K562 (cell line): Measurements from ENCODE around the gene LY6G6C. TPM values are rescaled to one million over a fixed set of nuclear protein-coding genes. Genes with fewer than 3 reads are reported as not detected.
A peak's percentile ranks its signal among the peaks of the same experiment; 100 is the strongest.

Experiments used
- E2F3 ChIP-seq: fragments of 250-450 bp; sonication (Bioruptor Pico); IDR thresholded peaks from 2 replicates; pipeline ENCODE4 v1.4.0; 2020; ENCODE audit warnings: mild to moderate bottlenecking
- FUS ChIP-seq: fragments of 200-400 bp; formaldehyde crosslinking; optimal IDR thresholded peaks from 2 replicates; pipeline ENCODE3; 2017; ENCODE audit warnings: low read depth, low read length
- PHF8 ChIP-seq: fragments of 200-600 bp; sonication (generic); IDR thresholded peaks from 2 replicates; pipeline ENCODE4 v1.6.1; 2012; ENCODE audit warnings: mixed run types, mild to moderate bottlenecking, inconsistent platforms, low read length, moderate library complexity, borderline replicate concordance
- polyA plus RNA-seq, 8 experiments: library from polyadenylated mRNA; depleted of rRNA in 4 of 8; stranded (reverse) in 5 of 8; unstranded in 3 of 8; fragments of >200 nt; fragmentation: Nextera tagmentation in 2 of 8; fragmentation: Illumina TruSeq in 1 of 8; extraction: Ambion mirVana in 2 of 8; extraction: Trizol in 1 of 8; gene quantifications; 2 replicates each; pipeline versions ENCODE4 v1.2.1 to v1.2.3, GENCODE V29; 2011 to 2014; ENCODE audit warnings: inconsistent platforms in 1 of 8, missing spikeins in 1 of 8
- total RNA-seq, 7 experiments: library from RNA; depleted of rRNA in 6 of 7; stranded (reverse); fragments of >200 nt in 6 of 7; fragmentation: Illumina TruSeq in 2 of 7; extraction: Trizol in 2 of 7; gene quantifications; 2 replicates each; pipeline versions ENCODE4 v1.2.1 to v1.2.3, GENCODE V29; 2011 to 2021; ENCODE audit warnings: low replicate concordance in 1 of 7
- TF ChIP-seq, protein P1 (sequence below): fragments of 450-650 bp; IDR thresholded peaks from 2 replicates; pipeline ENCODE4 v1.6.1; 2016; ENCODE audit warnings: low read depth
- TF ChIP-seq, protein P2 (sequence below): fragments of 250-450 bp; sonication (Bioruptor Pico); IDR thresholded peaks from 2 replicates; pipeline ENCODE4 v1.4.0; 2020
- TF ChIP-seq, protein P3 (sequence below): sonication (generic); formaldehyde crosslinking; IDR thresholded peaks from 2 replicates; pipeline ENCODE4 v1.8.0; 2023; ENCODE audit warnings: missing genetic modification reagents, mild to moderate bottlenecking, borderline replicate concordance

The LY6G6C gene
- total and polyA plus RNA-seq, 9 of the 15 experiments (the other 6 are each of a cell fraction or from before 2014, with no cell fraction given), result 0.06 to 0.20 TPM; not detected in 7

DNA sequence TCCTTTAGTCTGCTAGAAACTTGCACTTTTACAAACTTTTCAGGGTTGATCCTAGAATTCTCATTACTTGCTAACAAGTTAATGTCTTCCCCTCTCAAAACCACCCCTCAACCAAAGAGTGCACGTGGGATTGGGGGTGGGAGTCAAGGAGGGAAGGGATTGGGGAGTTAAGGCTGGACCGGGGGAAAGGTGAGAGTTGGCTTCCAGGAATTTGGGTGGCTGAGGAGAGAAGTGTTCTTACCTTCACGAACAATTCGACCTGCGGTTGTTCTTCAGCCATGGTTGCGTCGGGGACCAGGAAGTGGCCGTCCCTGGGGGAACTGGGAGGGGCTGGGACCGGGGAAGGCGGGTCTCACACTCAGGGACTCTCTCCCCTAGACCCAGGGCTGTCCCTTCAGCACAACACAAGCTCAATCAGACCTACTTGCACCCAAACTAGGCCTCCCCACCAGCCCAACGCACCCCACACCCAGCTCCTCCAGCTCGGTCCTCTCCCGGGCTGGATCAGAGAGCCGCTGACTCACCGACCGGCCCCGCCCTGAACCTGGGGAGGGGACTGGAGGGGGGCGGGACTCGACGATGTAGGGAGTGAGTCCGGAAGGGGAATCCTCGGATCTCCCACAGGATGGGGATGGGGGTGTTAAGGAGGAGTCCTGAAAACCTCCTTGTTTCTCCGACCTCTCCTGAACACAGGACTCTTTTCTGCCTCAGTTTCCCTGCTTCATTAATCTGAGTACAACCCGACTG is 14.6 kb upstream of the LY6G6C start, which contains the start of gene CLIC1 (continued):
- TF ChIP-seq, protein P1, sequence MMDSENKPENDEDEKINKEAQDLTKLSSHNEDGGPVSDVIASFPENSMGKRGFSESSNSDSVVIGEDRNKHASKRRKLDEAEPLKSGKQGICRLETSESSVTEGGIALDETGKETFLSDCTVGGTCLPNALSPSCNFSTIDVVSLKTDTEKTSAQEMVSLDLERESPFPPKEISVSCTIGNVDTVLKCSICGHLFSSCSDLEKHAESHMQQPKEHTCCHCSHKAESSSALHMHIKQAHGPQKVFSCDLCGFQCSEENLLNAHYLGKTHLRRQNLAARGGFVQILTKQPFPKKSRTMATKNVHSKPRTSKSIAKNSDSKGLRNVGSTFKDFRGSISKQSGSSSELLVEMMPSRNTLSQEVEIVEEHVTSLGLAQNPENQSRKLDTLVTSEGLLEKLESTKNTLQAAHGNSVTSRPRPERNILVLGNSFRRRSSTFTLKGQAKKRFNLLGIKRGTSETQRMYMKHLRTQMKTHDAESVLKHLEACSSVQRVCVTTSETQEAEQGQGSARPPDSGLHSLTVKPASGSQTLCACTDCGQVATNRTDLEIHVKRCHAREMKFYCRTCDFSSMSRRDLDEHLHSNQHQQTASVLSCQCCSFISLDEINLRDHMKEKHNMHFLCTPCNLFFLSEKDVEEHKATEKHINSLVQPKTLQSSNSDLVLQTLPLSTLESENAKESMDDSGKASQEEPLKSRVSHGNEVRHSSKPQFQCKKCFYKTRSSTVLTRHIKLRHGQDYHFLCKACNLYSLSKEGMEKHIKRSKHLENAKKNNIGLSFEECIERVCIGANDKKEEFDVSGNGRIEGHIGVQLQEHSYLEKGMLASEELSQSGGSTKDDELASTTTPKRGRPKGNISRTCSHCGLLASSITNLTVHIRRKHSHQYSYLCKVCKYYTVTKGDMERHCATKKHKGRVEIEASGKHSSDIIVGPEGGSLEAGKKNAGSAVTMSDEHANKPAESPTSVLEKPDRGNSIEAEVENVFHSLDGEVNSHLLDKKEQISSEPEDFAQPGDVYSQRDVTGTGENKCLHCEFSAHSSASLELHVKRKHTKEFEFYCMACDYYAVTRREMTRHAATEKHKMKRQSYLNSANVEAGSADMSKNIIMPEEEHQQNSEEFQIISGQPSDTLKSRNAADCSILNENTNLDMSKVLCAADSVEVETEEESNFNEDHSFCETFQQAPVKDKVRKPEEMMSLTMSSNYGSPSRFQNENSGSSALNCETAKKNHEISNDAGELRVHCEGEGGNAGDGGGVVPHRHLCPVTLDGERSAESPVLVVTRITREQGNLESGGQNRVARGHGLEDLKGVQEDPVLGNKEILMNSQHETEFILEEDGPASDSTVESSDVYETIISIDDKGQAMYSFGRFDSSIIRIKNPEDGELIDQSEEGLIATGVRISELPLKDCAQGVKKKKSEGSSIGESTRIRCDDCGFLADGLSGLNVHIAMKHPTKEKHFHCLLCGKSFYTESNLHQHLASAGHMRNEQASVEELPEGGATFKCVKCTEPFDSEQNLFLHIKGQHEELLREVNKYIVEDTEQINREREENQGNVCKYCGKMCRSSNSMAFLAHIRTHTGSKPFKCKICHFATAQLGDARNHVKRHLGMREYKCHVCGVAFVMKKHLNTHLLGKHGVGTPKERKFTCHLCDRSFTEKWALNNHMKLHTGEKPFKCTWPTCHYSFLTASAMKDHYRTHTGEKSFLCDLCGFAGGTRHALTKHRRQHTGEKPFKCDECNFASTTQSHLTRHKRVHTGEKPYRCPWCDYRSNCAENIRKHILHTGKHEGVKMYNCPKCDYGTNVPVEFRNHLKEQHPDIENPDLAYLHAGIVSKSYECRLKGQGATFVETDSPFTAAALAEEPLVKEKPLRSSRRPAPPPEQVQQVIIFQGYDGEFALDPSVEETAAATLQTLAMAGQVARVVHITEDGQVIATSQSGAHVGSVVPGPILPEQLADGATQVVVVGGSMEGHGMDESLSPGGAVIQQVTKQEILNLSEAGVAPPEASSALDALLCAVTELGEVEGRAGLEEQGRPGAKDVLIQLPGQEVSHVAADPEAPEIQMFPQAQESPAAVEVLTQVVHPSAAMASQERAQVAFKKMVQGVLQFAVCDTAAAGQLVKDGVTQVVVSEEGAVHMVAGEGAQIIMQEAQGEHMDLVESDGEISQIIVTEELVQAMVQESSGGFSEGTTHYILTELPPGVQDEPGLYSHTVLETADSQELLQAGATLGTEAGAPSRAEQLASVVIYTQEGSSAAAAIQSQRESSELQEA, result no peak
- peak; percentile 87 for TF ChIP-seq PHF8
- TF ChIP-seq, protein P2, sequence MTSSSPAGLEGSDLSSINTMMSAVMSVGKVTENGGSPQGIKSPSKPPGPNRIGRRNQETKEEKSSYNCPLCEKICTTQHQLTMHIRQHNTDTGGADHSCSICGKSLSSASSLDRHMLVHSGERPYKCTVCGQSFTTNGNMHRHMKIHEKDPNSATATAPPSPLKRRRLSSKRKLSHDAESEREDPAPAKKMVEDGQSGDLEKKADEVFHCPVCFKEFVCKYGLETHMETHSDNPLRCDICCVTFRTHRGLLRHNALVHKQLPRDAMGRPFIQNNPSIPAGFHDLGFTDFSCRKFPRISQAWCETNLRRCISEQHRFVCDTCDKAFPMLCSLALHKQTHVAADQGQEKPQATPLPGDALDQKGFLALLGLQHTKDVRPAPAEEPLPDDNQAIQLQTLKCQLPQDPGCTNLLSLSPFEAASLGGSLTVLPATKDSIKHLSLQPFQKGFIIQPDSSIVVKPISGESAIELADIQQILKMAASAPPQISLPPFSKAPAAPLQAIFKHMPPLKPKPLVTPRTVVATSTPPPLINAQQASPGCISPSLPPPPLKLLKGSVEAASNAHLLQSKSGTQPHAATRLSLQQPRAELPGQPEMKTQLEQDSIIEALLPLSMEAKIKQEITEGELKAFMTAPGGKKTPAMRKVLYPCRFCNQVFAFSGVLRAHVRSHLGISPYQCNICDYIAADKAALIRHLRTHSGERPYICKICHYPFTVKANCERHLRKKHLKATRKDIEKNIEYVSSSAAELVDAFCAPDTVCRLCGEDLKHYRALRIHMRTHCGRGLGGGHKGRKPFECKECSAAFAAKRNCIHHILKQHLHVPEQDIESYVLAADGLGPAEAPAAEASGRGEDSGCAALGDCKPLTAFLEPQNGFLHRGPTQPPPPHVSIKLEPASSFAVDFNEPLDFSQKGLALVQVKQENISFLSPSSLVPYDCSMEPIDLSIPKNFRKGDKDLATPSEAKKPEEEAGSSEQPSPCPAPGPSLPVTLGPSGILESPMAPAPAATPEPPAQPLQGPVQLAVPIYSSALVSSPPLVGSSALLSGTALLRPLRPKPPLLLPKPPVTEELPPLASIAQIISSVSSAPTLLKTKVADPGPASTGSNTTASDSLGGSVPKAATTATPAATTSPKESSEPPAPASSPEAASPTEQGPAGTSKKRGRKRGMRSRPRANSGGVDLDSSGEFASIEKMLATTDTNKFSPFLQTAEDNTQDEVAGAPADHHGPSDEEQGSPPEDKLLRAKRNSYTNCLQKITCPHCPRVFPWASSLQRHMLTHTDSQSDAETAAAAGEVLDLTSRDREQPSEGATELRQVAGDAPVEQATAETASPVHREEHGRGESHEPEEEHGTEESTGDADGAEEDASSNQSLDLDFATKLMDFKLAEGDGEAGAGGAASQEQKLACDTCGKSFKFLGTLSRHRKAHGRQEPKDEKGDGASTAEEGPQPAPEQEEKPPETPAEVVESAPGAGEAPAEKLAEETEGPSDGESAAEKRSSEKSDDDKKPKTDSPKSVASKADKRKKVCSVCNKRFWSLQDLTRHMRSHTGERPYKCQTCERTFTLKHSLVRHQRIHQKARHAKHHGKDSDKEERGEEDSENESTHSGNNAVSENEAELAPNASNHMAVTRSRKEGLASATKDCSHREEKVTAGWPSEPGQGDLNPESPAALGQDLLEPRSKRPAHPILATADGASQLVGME (CRISPR knock-in tag), result no peak
- TF ChIP-seq, protein P3, sequence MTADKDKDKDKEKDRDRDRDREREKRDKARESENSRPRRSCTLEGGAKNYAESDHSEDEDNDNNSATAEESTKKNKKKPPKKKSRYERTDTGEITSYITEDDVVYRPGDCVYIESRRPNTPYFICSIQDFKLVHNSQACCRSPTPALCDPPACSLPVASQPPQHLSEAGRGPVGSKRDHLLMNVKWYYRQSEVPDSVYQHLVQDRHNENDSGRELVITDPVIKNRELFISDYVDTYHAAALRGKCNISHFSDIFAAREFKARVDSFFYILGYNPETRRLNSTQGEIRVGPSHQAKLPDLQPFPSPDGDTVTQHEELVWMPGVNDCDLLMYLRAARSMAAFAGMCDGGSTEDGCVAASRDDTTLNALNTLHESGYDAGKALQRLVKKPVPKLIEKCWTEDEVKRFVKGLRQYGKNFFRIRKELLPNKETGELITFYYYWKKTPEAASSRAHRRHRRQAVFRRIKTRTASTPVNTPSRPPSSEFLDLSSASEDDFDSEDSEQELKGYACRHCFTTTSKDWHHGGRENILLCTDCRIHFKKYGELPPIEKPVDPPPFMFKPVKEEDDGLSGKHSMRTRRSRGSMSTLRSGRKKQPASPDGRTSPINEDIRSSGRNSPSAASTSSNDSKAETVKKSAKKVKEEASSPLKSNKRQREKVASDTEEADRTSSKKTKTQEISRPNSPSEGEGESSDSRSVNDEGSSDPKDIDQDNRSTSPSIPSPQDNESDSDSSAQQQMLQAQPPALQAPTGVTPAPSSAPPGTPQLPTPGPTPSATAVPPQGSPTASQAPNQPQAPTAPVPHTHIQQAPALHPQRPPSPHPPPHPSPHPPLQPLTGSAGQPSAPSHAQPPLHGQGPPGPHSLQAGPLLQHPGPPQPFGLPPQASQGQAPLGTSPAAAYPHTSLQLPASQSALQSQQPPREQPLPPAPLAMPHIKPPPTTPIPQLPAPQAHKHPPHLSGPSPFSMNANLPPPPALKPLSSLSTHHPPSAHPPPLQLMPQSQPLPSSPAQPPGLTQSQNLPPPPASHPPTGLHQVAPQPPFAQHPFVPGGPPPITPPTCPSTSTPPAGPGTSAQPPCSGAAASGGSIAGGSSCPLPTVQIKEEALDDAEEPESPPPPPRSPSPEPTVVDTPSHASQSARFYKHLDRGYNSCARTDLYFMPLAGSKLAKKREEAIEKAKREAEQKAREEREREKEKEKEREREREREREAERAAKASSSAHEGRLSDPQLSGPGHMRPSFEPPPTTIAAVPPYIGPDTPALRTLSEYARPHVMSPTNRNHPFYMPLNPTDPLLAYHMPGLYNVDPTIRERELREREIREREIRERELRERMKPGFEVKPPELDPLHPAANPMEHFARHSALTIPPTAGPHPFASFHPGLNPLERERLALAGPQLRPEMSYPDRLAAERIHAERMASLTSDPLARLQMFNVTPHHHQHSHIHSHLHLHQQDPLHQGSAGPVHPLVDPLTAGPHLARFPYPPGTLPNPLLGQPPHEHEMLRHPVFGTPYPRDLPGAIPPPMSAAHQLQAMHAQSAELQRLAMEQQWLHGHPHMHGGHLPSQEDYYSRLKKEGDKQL (CRISPR knock-in tag), result no peak
- TF ChIP-seq E2F3 (CRISPR knock-in tag), result no peak
- TF ChIP-seq FUS, result no peak
